Lung (tissue), 12 donors: ENCODE results near the gene PEX1. TPM values are rescaled to one million over a fixed set of nuclear protein-coding genes. Genes with fewer than 3 reads are reported as not detected.

Experiments
- ATAC-seq: fragments of 200-7000 bp; cut with Tn5 transposase; one replicate; pipeline ENCODE4 v1.9.1; 2020; ENCODE audit warnings: moderate number of reproducible peaks; ENCODE audit not compliant: insufficient read depth, low FRiP score
- DNase-seq, 3 donors: peaks; one replicate each; pipeline ENCODE4 v3.0.0-alpha.2; 2013 to 2017
- H3K27ac ChIP-seq, 2 donors: one replicate each; pipeline ENCODE4 v1.5.1; 2013; ENCODE audit warnings: mild to moderate bottlenecking in 2 of 2, moderate library complexity in 2 of 2, control low read depth in 1 of 2, inconsistent platforms in 1 of 2, low read depth in 1 of 2, low read length in 1 of 2
- H3K27me3 ChIP-seq, 3 donors: one replicate each; pipeline ENCODE4 v1.5.1; 2013; ENCODE audit warnings: low read length in 2 of 3; ENCODE audit not compliant: control insufficient read depth in 3 of 3, insufficient read depth in 3 of 3
- H3K36me3 ChIP-seq, 4 donors: one replicate each; pipeline ENCODE4 v1.5.1; 2013; ENCODE audit warnings: low read length in 4 of 4, mild to moderate bottlenecking in 1 of 4, moderate library complexity in 1 of 4; ENCODE audit not compliant: control insufficient read depth in 4 of 4, insufficient read depth in 4 of 4
- H3K4me1 ChIP-seq, 5 donors: one replicate each; pipeline ENCODE4 v1.5.1; 2013; ENCODE audit warnings: low read length in 5 of 5, mild to moderate bottlenecking in 2 of 5, moderate library complexity in 1 of 5; ENCODE audit not compliant: control insufficient read depth in 5 of 5, insufficient read depth in 5 of 5
- H3K4me3 ChIP-seq: one replicate; pipeline ENCODE4 v1.5.1; 2013; ENCODE audit warnings: mild to moderate bottlenecking, control low read depth, moderate library complexity
- H3K9ac ChIP-seq, 2 donors: one replicate each; pipeline ENCODE4 v1.5.1; 2013; ENCODE audit warnings: low read length in 2 of 2, control low read depth in 1 of 2; ENCODE audit not compliant: insufficient read depth in 1 of 2
- H3K9me3 ChIP-seq, 4 donors: one replicate each; pipeline ENCODE4 v1.5.1; 2013; ENCODE audit warnings: low read length in 3 of 4, mild to moderate bottlenecking in 1 of 4, moderate library complexity in 1 of 4; ENCODE audit not compliant: control insufficient read depth in 4 of 4, insufficient read depth in 3 of 4
- CTCF ChIP-seq: IDR thresholded peaks from 2 replicates; pipeline ENCODE4 v1.5.1; 2012; ENCODE audit warnings: mild to moderate bottlenecking; ENCODE audit errors: control extremely low read depth, extremely low read depth
- WGBS, 2 donors: extraction: QIAGEN DNeasy Blood & Tissue Kit; methylation state at CpG; one replicate each; pipeline ENCODE4 v1.1.7; 2013; 5-methylcytosine and 5-hydroxymethylcytosine counted together
- polyA plus RNA-seq, 2 donors: library from polyadenylated mRNA; stranded (reverse); fragments of 200-250 nt; gene quantifications; one replicate each; pipeline ENCODE4 v1.2.1, GENCODE V29; 2013
- total RNA-seq, 2 donors: library from RNA; depleted of rRNA in 1 of 2; stranded (reverse); fragments of >200 nt in 1 of 2; gene quantifications; one replicate each; pipeline ENCODE4 v1.2.1, GENCODE V29; 2014 to 2021
- donor health status: control.
- donor health status: control.
- donor health status: Bipolar disorder and iron deficiency.
- donor health status: healthy.
- donor health status: DM: yes; HTN: yes; CAD: no.

PEX1 gene
- total and polyA plus RNA-seq, 4 donors = 7.2 to 52.7 (median 13.8) TPM

GRCh38 chr7:92567460-92567859, 39.1 kb upstream of the PEX1 start:
- 91 to 97% methylated on average over 6 of the region's 6 CpGs for WGBS, 2 donors
- Histone ChIP-seq H3K27me3 (no peaks in the 10 kb centered on the region), H3K36me3 (peaks cover 10 to 40% (median 27%) of the 10 kb centered on the region in 4 donors), H3K27ac (no peak overlapping the region), H3K9me3 (no peaks in the 10 kb centered on the region), H3K4me1 (no peaks in the 10 kb centered on the region), H3K9ac (no peak overlapping the region), H3K4me3 (no peak overlapping the region)
- ATAC-seq (no peak), DNase-seq (no peak)
- no peak for TF ChIP-seq CTCF

GRCh38 chr7:92563345-92563744, 35.0 kb upstream of the PEX1 start:
- TF ChIP-seq CTCF = no peak
- no peak overlapping the region for H3K9ac ChIP-seq
- DNase-seq (no peak), ATAC-seq (no peak)
- 76 to 89% methylated on average over 2 of the region's 2 CpGs for WGBS, 2 donors
- H3K4me1 ChIP-seq = no peaks in the 10 kb centered on the region
- no peaks in the 10 kb centered on the region for H3K27me3 ChIP-seq
- H3K9me3 ChIP-seq = no peaks in the 10 kb centered on the region
- peaks cover 14 to 36% (median 23%) of the 10 kb centered on the region in 4 donors for H3K36me3 ChIP-seq
- H3K27ac ChIP-seq = no peak overlapping the region
- H3K4me3 ChIP-seq = no peak overlapping the region

- H3K36me3 ChIP-seq = peaks cover 10 to 23% (median 15%) of the 10 kb centered on the region in 4 donors
- H3K27ac ChIP-seq = no peak overlapping the region
- no peaks in the 10 kb centered on the region for H3K4me1 ChIP-seq
- TF ChIP-seq CTCF = no peak
- H3K4me3 ChIP-seq = no peak overlapping the region
- no peaks in the 10 kb centered on the region for H3K9me3 ChIP-seq
- no peak overlapping the region for H3K9ac ChIP-seq
- no peak for DNase-seq
- H3K27me3 ChIP-seq = no peaks in the 10 kb centered on the region
- no peak for ATAC-seq
Observed at GRCh38 chr7:92560602-92561001, 32.3 kb upstream of the PEX1 start.

GRCh38 chr7:92557808-92558362, 29.6 kb upstream of the PEX1 start:
- no peak for TF ChIP-seq CTCF
- Histone ChIP-seq H3K4me1 (no peaks in the 10 kb centered on the region), H3K36me3 (peaks cover 0 to 13% (median 7%) of the 10 kb centered on the region in 4 donors), H3K4me3 (no peak overlapping the region), H3K27me3 (no peaks in the 10 kb centered on the region), H3K27ac (no peak overlapping the region), H3K9ac (no peak overlapping the region), H3K9me3 (no peaks in the 10 kb centered on the region)
- 91% methylated on average over 7 of the region's 7 CpGs for WGBS, 2 donors
- DNase-seq (peak in 1 of 3 donors; percentile 4), ATAC-seq (no peak)
